ENCODE measurements around the gene CTNND2. TPM values are rescaled to one million over a fixed set of nuclear protein-coding genes. Genes with fewer than 3 reads are reported as not detected.

Gene CTNND2
- total RNA-seq, 1 experiment from 2014 or later: not detected

- Histone ChIP-seq H3K9me3 (replicated peaks) (no peaks in the 10 kb centered on the region), H3K27ac (no peak overlapping the region), H3K4me1 (replicated peaks) (peaks cover 4% of the 10 kb centered on the region; the same call in 1 of the 2 replicates), H3K36me3 (no peaks in the 10 kb centered on the region), H3K4me3 (no peak overlapping the region), H3K27me3 (replicated peaks) (peaks cover 50% of the 10 kb centered on the region)
- no peak for DNase-seq (ENCODE audit: low read depth in 1 of 2, low spot score in 2 of 2)
These were observed 1.1 kb downstream of the CTNND2 start for GRCh38 chr5:11903121-11903613.

- Histone ChIP-seq H3K9me3 (replicated peaks) (no peaks in the 10 kb centered on the region), H3K4me1 (replicated peaks) (peaks cover 4% of the 10 kb centered on the region; the same call in 1 of the 2 replicates), H3K27me3 (replicated peaks) (peaks cover 46% of the 10 kb centered on the region), H3K4me3 (no peak overlapping the region), H3K36me3 (no peaks in the 10 kb centered on the region), H3K27ac (no peak overlapping the region)
- no peak for DNase-seq (ENCODE audit: low read depth in 1 of 2, low spot score in 2 of 2)
These were observed 2.0 kb downstream of the CTNND2 start for GRCh38 chr5:11902201-11902619.

GRCh38 chr5:11898787-11899186, 5.5 kb downstream of the CTNND2 start:
- Histone ChIP-seq H3K4me1 (replicated peaks) (peaks cover 4% of the 10 kb centered on the region; the same call in 1 of the 2 replicates), H3K36me3 (no peaks in the 10 kb centered on the region), H3K27ac (no peak overlapping the region), H3K4me3 (no peak overlapping the region), H3K9me3 (replicated peaks) (no peaks in the 10 kb centered on the region), H3K27me3 (replicated peaks) (peaks cover 27% of the 10 kb centered on the region)
- no peak for DNase-seq (ENCODE audit: low read depth in 1 of 2, low spot score in 2 of 2)

GRCh38 chr5:11897781-11898180, 6.5 kb downstream of the CTNND2 start:
- no peak for DNase-seq (ENCODE audit: low read depth in 1 of 2, low spot score in 2 of 2)
- Histone ChIP-seq H3K36me3 (no peaks in the 10 kb centered on the region), H3K27ac (no peak overlapping the region), H3K9me3 (replicated peaks) (no peaks in the 10 kb centered on the region), H3K4me3 (no peak overlapping the region), H3K4me1 (replicated peaks) (no peaks in the 10 kb centered on the region), H3K27me3 (replicated peaks) (peaks cover 17% of the 10 kb centered on the region)

- Histone ChIP-seq H3K27ac (no peak overlapping the region), H3K9me3 (replicated peaks) (no peaks in the 10 kb centered on the region), H3K27me3 (replicated peaks) (no peaks in the 10 kb centered on the region), H3K4me3 (no peak overlapping the region), H3K36me3 (no peaks in the 10 kb centered on the region), H3K4me1 (replicated peaks) (no peaks in the 10 kb centered on the region)
- no peak for DNase-seq (ENCODE audit: low read depth in 1 of 2, low spot score in 2 of 2)
These were observed 9.3 kb downstream of the CTNND2 start for GRCh38 chr5:11894992-11895391.

GRCh38 chr5:11892832-11893231, 11.4 kb downstream of the CTNND2 start:
- Histone ChIP-seq H3K4me1 (replicated peaks) (no peaks in the 10 kb centered on the region), H3K27me3 (replicated peaks) (no peaks in the 10 kb centered on the region), H3K36me3 (no peaks in the 10 kb centered on the region), H3K9me3 (replicated peaks) (no peaks in the 10 kb centered on the region), H3K27ac (no peak overlapping the region), H3K4me3 (no peak overlapping the region)
- DNase-seq (ENCODE audit: low read depth in 1 of 2, low spot score in 2 of 2): no peak

- DNase-seq (ENCODE audit: low read depth in 1 of 2, low spot score in 2 of 2): no peak
- H3K4me1 ChIP-seq (replicated peaks): no peaks in the 10 kb centered on the region
- no peaks in the 10 kb centered on the region for H3K36me3 ChIP-seq
- H3K4me3 ChIP-seq: no peak overlapping the region
- H3K27me3 ChIP-seq (replicated peaks): no peaks in the 10 kb centered on the region
- H3K9me3 ChIP-seq (replicated peaks): no peaks in the 10 kb centered on the region
- no peak overlapping the region for H3K27ac ChIP-seq
These were observed 13.5 kb downstream of the CTNND2 start for GRCh38 chr5:11890777-11891176.

GRCh38 chr5:11888221-11888620, 16.0 kb downstream of the CTNND2 start:
- Histone ChIP-seq H3K27ac (no peak overlapping the region), H3K4me1 (replicated peaks) (no peaks in the 10 kb centered on the region), H3K36me3 (no peaks in the 10 kb centered on the region), H3K27me3 (replicated peaks) (no peaks in the 10 kb centered on the region), H3K4me3 (no peak overlapping the region), H3K9me3 (replicated peaks) (no peaks in the 10 kb centered on the region)
- DNase-seq (ENCODE audit: low read depth in 1 of 2, low spot score in 2 of 2): no peak

GRCh38 chr5:11878814-11879213, 25.4 kb downstream of the CTNND2 start:
- DNase-seq (ENCODE audit: low read depth in 1 of 2, low spot score in 2 of 2): no peak
- Histone ChIP-seq H3K4me1 (replicated peaks) (no peaks in the 10 kb centered on the region), H3K27ac (no peak overlapping the region), H3K36me3 (no peaks in the 10 kb centered on the region), H3K27me3 (replicated peaks) (no peaks in the 10 kb centered on the region), H3K4me3 (no peak overlapping the region), H3K9me3 (replicated peaks) (no peaks in the 10 kb centered on the region)

- Histone ChIP-seq H3K9me3 (replicated peaks) (no peaks in the 10 kb centered on the region), H3K36me3 (no peaks in the 10 kb centered on the region), H3K4me3 (no peak overlapping the region), H3K4me1 (replicated peaks) (no peaks in the 10 kb centered on the region), H3K27ac (no peak overlapping the region), H3K27me3 (replicated peaks) (no peaks in the 10 kb centered on the region)
- DNase-seq (ENCODE audit: low read depth in 1 of 2, low spot score in 2 of 2): no peak
These were observed 30.7 kb downstream of the CTNND2 start for GRCh38 chr5:11873587-11873986.

GRCh38 chr5:11869203-11869602, 35.0 kb downstream of the CTNND2 start:
- DNase-seq (ENCODE audit: low read depth in 1 of 2, low spot score in 2 of 2): no peak
- H3K4me3 ChIP-seq: no peak overlapping the region

GRCh38 chr5:11863911-11864310, 40.3 kb downstream of the CTNND2 start:
- H3K4me3 ChIP-seq: no peak overlapping the region
- H3K27me3 ChIP-seq (replicated peaks): 0 out of 2 replicates have a peak, but pooled peaks cover 4% of the 10 kb centered on the region
- no peak overlapping the region for H3K27ac ChIP-seq
- H3K4me1 ChIP-seq (replicated peaks): no peaks in the 10 kb centered on the region
- no peaks in the 10 kb centered on the region for H3K9me3 ChIP-seq (replicated peaks)
- no peaks in the 10 kb centered on the region for H3K36me3 ChIP-seq
- no peak for DNase-seq (ENCODE audit: low read depth in 1 of 2, low spot score in 2 of 2)

More at GRCh38 chr5:11869203-11869602, 35.0 kb downstream of the CTNND2 start:
- H3K4me1 ChIP-seq (replicated peaks): no peaks in the 10 kb centered on the region
- H3K36me3 ChIP-seq: no peaks in the 10 kb centered on the region
- H3K9me3 ChIP-seq (replicated peaks): no peaks in the 10 kb centered on the region
- no peaks in the 10 kb centered on the region for H3K27me3 ChIP-seq (replicated peaks)
- no peak overlapping the region for H3K27ac ChIP-seq

GRCh38 chr5:11857391-11857790, 46.9 kb downstream of the CTNND2 start:
- no peaks in the 10 kb centered on the region for H3K4me1 ChIP-seq (replicated peaks)
- no peak for DNase-seq (ENCODE audit: low read depth in 1 of 2, low spot score in 2 of 2)
- no peaks in the 10 kb centered on the region for H3K9me3 ChIP-seq (replicated peaks)
- no peak overlapping the region for H3K4me3 ChIP-seq
- no peak overlapping the region for H3K27ac ChIP-seq
- H3K27me3 ChIP-seq (replicated peaks): 0 out of 2 replicates have a peak, but pooled peaks cover 3% of the 10 kb centered on the region
- H3K36me3 ChIP-seq: no peaks in the 10 kb centered on the region

GRCh38 chr5:11854936-11855335, 49.3 kb downstream of the CTNND2 start:
- H3K27me3 ChIP-seq (replicated peaks): 0 out of 2 replicates have a peak, but pooled peaks cover 3% of the 10 kb centered on the region
- H3K27ac ChIP-seq: no peak overlapping the region
- no peaks in the 10 kb centered on the region for H3K4me1 ChIP-seq (replicated peaks)
- no peak overlapping the region for H3K4me3 ChIP-seq
- H3K36me3 ChIP-seq: no peaks in the 10 kb centered on the region
- no peaks in the 10 kb centered on the region for H3K9me3 ChIP-seq (replicated peaks)
- DNase-seq (ENCODE audit: low read depth in 1 of 2, low spot score in 2 of 2): no peak

GRCh38 chr5:11853796-11854195, 50.5 kb downstream of the CTNND2 start:
- no peaks in the 10 kb centered on the region for H3K36me3 ChIP-seq
- no peak overlapping the region for H3K27ac ChIP-seq
- DNase-seq (ENCODE audit: low read depth in 1 of 2, low spot score in 2 of 2): no peak
- no peak overlapping the region for H3K4me3 ChIP-seq
- no peaks in the 10 kb centered on the region for H3K4me1 ChIP-seq (replicated peaks)
- H3K9me3 ChIP-seq (replicated peaks): no peaks in the 10 kb centered on the region
- H3K27me3 ChIP-seq (replicated peaks): 0 out of 2 replicates have a peak, but pooled peaks cover 3% of the 10 kb centered on the region

Measured in SJSA1 (cell line).